Calu3 (cell line): ENCODE data around the gene GRIA1. TPM values are rescaled to one million over a fixed set of nuclear protein-coding genes. Genes with fewer than 3 reads are reported as not detected.

Experiments
- BruUV-seq: library from RNA; stranded (reverse); fragments of 400-500 nt; replicated peaks from 2 replicates; lab custom pipeline; 2021; lab: Mats Ljungman, UMichigan
- CTCF ChIA-PET: fragments of 300-600 bp; sonication (Branson Sonifier 250); formaldehyde crosslinking; loops from one replicate; lab custom pipeline; 2022; ENCODE audit warnings: antibody characterized with exemption; lab: Charles Lee
- DNase-seq: peaks from one replicate; pipeline ENCODE4 v3.0.0; 2022
- H3K27ac Mint-ChIP-seq: one replicate; pipeline ENCODE4 v1.8.0; 2022; ENCODE audit warnings: mixed read lengths; ENCODE audit not compliant: unreplicated experiment
- H3K27me3 Mint-ChIP-seq: one replicate; pipeline ENCODE4 v1.8.0; 2022; ENCODE audit warnings: mixed read lengths; ENCODE audit not compliant: unreplicated experiment
- H3K36me3 Mint-ChIP-seq: one replicate; pipeline ENCODE4 v1.8.0; 2022; ENCODE audit warnings: mild to moderate bottlenecking, moderate library complexity, mixed read lengths; ENCODE audit not compliant: insufficient read depth, unreplicated experiment
- H3K4me1 Mint-ChIP-seq: one replicate; pipeline ENCODE4 v1.8.0; 2022; ENCODE audit warnings: mild to moderate bottlenecking, low read depth, mixed read lengths; ENCODE audit not compliant: unreplicated experiment
- H3K4me3 Mint-ChIP-seq: one replicate; pipeline ENCODE4 v1.8.0; 2022; ENCODE audit warnings: mild to moderate bottlenecking, low read depth, moderate library complexity, mixed read lengths; ENCODE audit not compliant: unreplicated experiment
- H3K9me3 Mint-ChIP-seq: one replicate; pipeline ENCODE4 v1.8.0; 2022; ENCODE audit warnings: low read depth, mixed read lengths; ENCODE audit not compliant: unreplicated experiment
- intact Hi-C: fragments of 100-400 bp; cut with micrococcal nuclease; formaldehyde crosslinking; loops from one replicate; pipeline ENCODE4 v1.10.0; 2022; ENCODE audit not compliant: unreplicated experiment
- total RNA-seq: library from RNA; stranded (reverse); gene quantifications from 2 replicates; pipeline ENCODE4 v1.2.3, GENCODE V29; 2022
- TF ChIP-seq, protein P1 (sequence below): fragments of 200-600 bp; IDR thresholded peaks from one replicate; pipeline ENCODE4 v1.8.0; 2022; ENCODE audit warnings: antibody characterized with exemption; ENCODE audit not compliant: unreplicated experiment

The GRIA1 gene
- total RNA-seq, 1 experiment from 2014 or later, result not detected

DNA sequence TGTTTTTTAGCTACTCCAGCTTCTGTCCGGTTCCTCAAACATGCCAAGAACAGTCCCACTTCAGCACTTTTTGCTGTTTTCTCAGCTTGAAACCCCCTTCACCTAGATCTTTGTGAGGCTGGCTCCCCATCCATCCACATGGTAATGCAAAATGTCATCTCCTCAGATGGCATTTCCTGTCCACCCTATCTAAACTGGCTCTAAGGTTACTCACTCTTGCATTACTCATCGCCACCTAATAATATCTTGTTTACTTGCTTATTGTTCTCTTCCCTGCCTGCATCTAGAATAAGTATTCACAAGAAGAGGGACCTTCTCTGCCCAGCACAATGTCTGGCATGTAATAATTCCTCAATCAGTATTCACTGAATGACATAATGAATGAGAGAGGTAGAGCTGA lies 328.2 kb downstream of the GRIA1 start:
- Mint-ChIP-seq H3K4me3 (no peak overlapping the region), H3K4me1 (no peaks in the 10 kb centered on the region), H3K27me3 (peaks cover 15% of the 10 kb centered on the region), H3K27ac (no peak overlapping the region), H3K36me3 (no peaks in the 10 kb centered on the region), H3K9me3 (no peaks in the 10 kb centered on the region)
- CTCF ChIA-PET, result no interaction called here
- intact Hi-C loops, result no loop called here
- DNase-seq, result no peak
- TF ChIP-seq, protein P1, sequence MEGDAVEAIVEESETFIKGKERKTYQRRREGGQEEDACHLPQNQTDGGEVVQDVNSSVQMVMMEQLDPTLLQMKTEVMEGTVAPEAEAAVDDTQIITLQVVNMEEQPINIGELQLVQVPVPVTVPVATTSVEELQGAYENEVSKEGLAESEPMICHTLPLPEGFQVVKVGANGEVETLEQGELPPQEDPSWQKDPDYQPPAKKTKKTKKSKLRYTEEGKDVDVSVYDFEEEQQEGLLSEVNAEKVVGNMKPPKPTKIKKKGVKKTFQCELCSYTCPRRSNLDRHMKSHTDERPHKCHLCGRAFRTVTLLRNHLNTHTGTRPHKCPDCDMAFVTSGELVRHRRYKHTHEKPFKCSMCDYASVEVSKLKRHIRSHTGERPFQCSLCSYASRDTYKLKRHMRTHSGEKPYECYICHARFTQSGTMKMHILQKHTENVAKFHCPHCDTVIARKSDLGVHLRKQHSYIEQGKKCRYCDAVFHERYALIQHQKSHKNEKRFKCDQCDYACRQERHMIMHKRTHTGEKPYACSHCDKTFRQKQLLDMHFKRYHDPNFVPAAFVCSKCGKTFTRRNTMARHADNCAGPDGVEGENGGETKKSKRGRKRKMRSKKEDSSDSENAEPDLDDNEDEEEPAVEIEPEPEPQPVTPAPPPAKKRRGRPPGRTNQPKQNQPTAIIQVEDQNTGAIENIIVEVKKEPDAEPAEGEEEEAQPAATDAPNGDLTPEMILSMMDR, result no peak
- no TSS peak for BruUV-seq

DNA sequence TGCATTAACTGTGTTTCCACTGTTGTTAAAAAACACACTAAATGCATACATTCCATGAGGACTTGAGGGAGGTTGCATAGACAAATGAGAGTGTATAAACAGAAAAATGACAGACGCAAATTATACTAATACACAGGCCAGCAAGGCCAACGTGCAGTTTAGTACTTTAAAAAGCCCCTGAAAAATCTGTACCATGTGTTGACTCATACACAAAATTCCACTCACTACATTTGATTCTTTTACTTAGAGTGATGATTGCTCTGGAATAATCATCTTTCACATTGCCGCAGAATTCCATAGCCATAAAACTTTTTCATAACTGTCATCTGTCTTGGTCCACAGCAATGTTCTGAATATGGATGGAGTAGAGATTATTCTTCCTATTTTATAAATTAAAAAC lies 332.6 kb downstream of the GRIA1 start:
- Mint-ChIP-seq H3K4me1 (no peaks in the 10 kb centered on the region), H3K36me3 (no peaks in the 10 kb centered on the region), H3K27ac (no peak overlapping the region), H3K4me3 (no peak overlapping the region), H3K27me3 (peaks cover 16% of the 10 kb centered on the region), H3K9me3 (no peaks in the 10 kb centered on the region)
- BruUV-seq, result no TSS peak
- TF ChIP-seq, protein P1, result no peak
- no peak for DNase-seq
- CTCF ChIA-PET, result no interaction called here
- intact Hi-C loops, result no loop called here

DNA sequence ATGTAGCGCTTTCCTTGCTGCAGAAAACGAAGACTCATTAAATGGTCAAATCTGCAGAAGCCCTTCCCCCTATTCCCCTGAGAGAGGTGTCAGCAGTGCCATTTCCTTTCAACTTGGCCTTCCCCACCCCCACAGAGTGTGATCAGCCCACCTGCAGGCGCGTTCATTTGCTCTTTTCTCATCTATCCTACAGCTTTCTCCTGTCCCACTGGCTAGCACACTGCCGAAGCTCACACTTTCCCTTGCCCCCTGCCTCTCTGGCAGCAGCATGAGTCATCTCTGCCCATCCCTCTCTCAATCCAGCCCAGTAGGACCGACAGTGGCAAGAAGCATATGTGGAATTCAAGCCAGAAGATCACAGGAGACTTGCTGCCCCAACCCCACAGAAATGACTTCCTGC lies 334.4 kb downstream of the GRIA1 start:
- H3K27ac Mint-ChIP-seq, result no peak overlapping the region
- H3K4me3 Mint-ChIP-seq, result no peak overlapping the region
- BruUV-seq, result no TSS peak
- H3K9me3 Mint-ChIP-seq, result peaks cover 7% of the 10 kb centered on the region
- no peaks in the 10 kb centered on the region for H3K36me3 Mint-ChIP-seq
- DNase-seq, result no peak
- CTCF ChIA-PET, result no interaction called here
- peaks cover 31% of the 10 kb centered on the region for H3K27me3 Mint-ChIP-seq
- no peaks in the 10 kb centered on the region for H3K4me1 Mint-ChIP-seq
- intact Hi-C loops, result loop anchor here (5.0 kb wide), 1 partner anchor 132 kb away; no protein-coding TSS in a partner anchor
- TF ChIP-seq, protein P1, result no peak

DNA sequence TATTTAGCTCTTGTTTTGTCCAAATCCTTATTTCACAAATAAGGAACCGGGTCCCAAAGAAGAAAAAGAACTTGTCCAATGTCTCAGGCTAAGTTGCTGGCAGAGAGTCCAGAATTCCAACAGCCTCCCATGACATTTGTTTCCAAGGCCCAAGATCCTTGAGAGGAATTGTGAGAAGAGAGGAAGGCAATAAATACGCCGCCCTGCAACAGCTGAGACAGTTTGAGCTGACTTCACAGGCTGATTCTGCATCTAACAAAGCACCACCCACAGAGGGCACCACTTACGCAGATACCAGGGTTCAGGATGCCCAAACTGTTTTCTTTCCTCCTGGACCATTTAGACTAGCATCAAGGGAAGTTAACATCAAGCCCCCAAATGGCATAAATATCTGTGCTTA lies 336.9 kb downstream of the GRIA1 start:
- TF ChIP-seq, protein P1, result no peak
- CTCF ChIA-PET, result interaction anchor here (1.3 kb wide), 1 partner anchor 13 kb away, joined by 5 read pairs; no protein-coding TSS in a partner anchor
- Mint-ChIP-seq H3K36me3 (no peaks in the 10 kb centered on the region), H3K4me1 (no peaks in the 10 kb centered on the region), H3K27ac (no peak overlapping the region), H3K4me3 (no peak overlapping the region), H3K9me3 (peaks cover 7% of the 10 kb centered on the region), H3K27me3 (peaks cover 31% of the 10 kb centered on the region)
- intact Hi-C loops, result loop anchor here (5.0 kb wide), 1 partner anchor 130 kb away; no protein-coding TSS in a partner anchor
- no TSS peak for BruUV-seq
- DNase-seq, result peak; percentile 4
